GM23338 (cell line): Measurements from ENCODE around the gene RPTOR. TPM values are rescaled to one million over a fixed set of nuclear protein-coding genes. Genes with fewer than 3 reads are reported as not detected.

Source experiments
- ATAC-seq: fragments of 200-7000 bp; cut with Tn5 transposase; 3 replicates; pipeline ENCODE4 v1.9.1; 2020
- DNase-seq: peaks from one replicate; pipeline ENCODE4 v3.0.0-alpha.2; 2015; ENCODE audit warnings: low spot score
- H2AFZ ChIP-seq: fragments of 200-600 bp; sonication (generic); 2 replicates; pipeline ENCODE4 v1.8.0; 2016; ENCODE audit warnings: antibody characterized with exemption, mild to moderate bottlenecking, moderate library complexity
- H3F3A ChIP-seq: fragments of 200-600 bp; sonication (generic); replicated peaks from 2 replicates; pipeline ENCODE4 v1.8.0; 2017; ENCODE audit warnings: antibody characterized with exemption, mixed run types, low read depth
- H3K27ac ChIP-seq: fragments of 200-600 bp; sonication (generic); 2 replicates; pipeline ENCODE4 v1.6.1; 2016; ENCODE audit warnings: low read depth
- H3K27me3 ChIP-seq: fragments of 200-600 bp; sonication (generic); 2 replicates; pipeline ENCODE4 v1.8.0; 2016; ENCODE audit warnings: mild to moderate bottlenecking, mixed run types, moderate library complexity; ENCODE audit not compliant: insufficient read depth
- H3K36me3 ChIP-seq: fragments of 200-600 bp; sonication (generic); 2 replicates; pipeline ENCODE4 v1.8.0; 2016; ENCODE audit warnings: mild to moderate bottlenecking; ENCODE audit not compliant: insufficient read depth
- H3K4me1 ChIP-seq: fragments of 200-600 bp; sonication (generic); 2 replicates; pipeline ENCODE4 v1.8.0; 2016; ENCODE audit warnings: mild to moderate bottlenecking, moderate library complexity; ENCODE audit not compliant: insufficient read depth
- H3K4me2 ChIP-seq: fragments of 200-600 bp; sonication (generic); 2 replicates; pipeline ENCODE4 v1.7.1; 2017; ENCODE audit warnings: mixed run types
- H3K4me3 ChIP-seq: fragments of 200-600 bp; sonication (generic); 2 replicates; pipeline ENCODE4 v1.6.1; 2016; ENCODE audit warnings: mixed run types
- H3K79me2 ChIP-seq: fragments of 200-600 bp; sonication (generic); replicated peaks from 2 replicates; pipeline ENCODE4 v1.8.0; 2017; ENCODE audit warnings: mild to moderate bottlenecking; ENCODE audit not compliant: insufficient read depth
- H3K9me2 ChIP-seq: fragments of 200-600 bp; sonication (generic); 2 replicates; pipeline ENCODE4 v1.8.0; 2017; ENCODE audit not compliant: insufficient read depth
- H4K20me1 ChIP-seq: fragments of 200-600 bp; sonication (generic); replicated peaks from 2 replicates; pipeline ENCODE4 v1.8.0; 2017; ENCODE audit warnings: mild to moderate bottlenecking; ENCODE audit not compliant: insufficient read depth
- H3K27ac Mint-ChIP-seq: 2 replicates; pipeline ENCODE4 v1.8.0; 2020; ENCODE audit warnings: inconsistent platforms, mild to moderate bottlenecking, moderate library complexity, mixed read lengths
- H3K27me3 Mint-ChIP-seq: 3 replicates; pipeline ENCODE4 v1.8.0; 2022; ENCODE audit warnings: low read depth, mild to moderate bottlenecking, moderate library complexity, mixed read lengths, inconsistent platforms; ENCODE audit not compliant: insufficient read depth, poor library complexity
- H3K36me3 Mint-ChIP-seq: 3 replicates; pipeline ENCODE4 v1.8.0; 2021; ENCODE audit warnings: low read depth, mild to moderate bottlenecking, inconsistent platforms, moderate library complexity, mixed read lengths
- H3K4me1 Mint-ChIP-seq: 3 replicates; pipeline ENCODE4 v1.8.0; 2020; ENCODE audit warnings: mild to moderate bottlenecking, inconsistent platforms, mixed read lengths
- H3K4me3 Mint-ChIP-seq: 3 replicates; pipeline ENCODE4 v1.8.0; 2021; ENCODE audit warnings: moderate library complexity, mild to moderate bottlenecking, inconsistent platforms, mixed read lengths
- H3K9me3 Mint-ChIP-seq: 3 replicates; pipeline ENCODE4 v1.8.0; 2020; ENCODE audit warnings: moderate library complexity, mild to moderate bottlenecking, inconsistent platforms, mixed read lengths
- CREB1 ChIP-seq: fragments of 250-450 bp; sonication (Bioruptor Pico); IDR thresholded peaks from 2 replicates; pipeline ENCODE4 v1.5.0; 2020; ENCODE audit warnings: low read depth, mild to moderate bottlenecking, moderate library complexity
- ETS1 ChIP-seq: IDR thresholded peaks from 2 replicates; pipeline ENCODE4 v1.6.1; 2016; ENCODE audit warnings: antibody characterized with exemption
- EZH2 ChIP-seq: fragments of 200-600 bp; sonication (generic); IDR thresholded peaks from one replicate; pipeline ENCODE4 v1.8.0; 2017; ENCODE audit warnings: antibody characterized with exemption, mild to moderate bottlenecking, low read depth; ENCODE audit not compliant: unreplicated experiment
- EZH2phosphoT487 ChIP-seq: fragments of 200-600 bp; sonication (generic); IDR thresholded peaks from one replicate; pipeline ENCODE4 v1.8.1; 2018; ENCODE audit warnings: antibody characterized with exemption; ENCODE audit not compliant: unreplicated experiment
- JUNB ChIP-seq: IDR thresholded peaks from one replicate; pipeline ENCODE4 v1.6.1; 2016; ENCODE audit warnings: antibody characterized with exemption; ENCODE audit not compliant: unreplicated experiment
- NANOG ChIP-seq: IDR thresholded peaks from 2 replicates; pipeline ENCODE4 v1.6.1; 2016; ENCODE audit warnings: antibody characterized with exemption, borderline replicate concordance
- POLR2AphosphoS5 ChIP-seq: IDR thresholded peaks from 2 replicates; pipeline ENCODE4 v1.6.1; 2016; ENCODE audit warnings: antibody characterized with exemption, low read depth
- STAT1 ChIP-seq: IDR thresholded peaks from one replicate; pipeline ENCODE4 v1.6.1; 2016; ENCODE audit warnings: antibody characterized with exemption; ENCODE audit not compliant: unreplicated experiment
- ZNF114 ChIP-seq: fragments of 250-450 bp; sonication (Bioruptor Pico); IDR thresholded peaks from 2 replicates; pipeline ENCODE4 v1.5.0; 2020; ENCODE audit warnings: mild to moderate bottlenecking, moderate library complexity
- ZNF331 ChIP-seq: fragments of 250-450 bp; sonication (Bioruptor Pico); IDR thresholded peaks from 2 replicates; pipeline ENCODE4 v1.5.0; 2020; ENCODE audit warnings: low read depth, mild to moderate bottlenecking, moderate library complexity
- polyA plus RNA-seq: library from polyadenylated mRNA; unstranded; fragments of >200 nt; fragmentation: Nextera tagmentation; extraction: Ambion mirVana; gene quantifications from 2 replicates; pipeline ENCODE4 v1.2.1, GENCODE V29; 2016
- total RNA-seq: library from RNA; depleted of rRNA; stranded (reverse); fragments of >200 nt; shearing (Covaris generic); gene quantifications from 2 replicates; pipeline ENCODE4 v1.2.3, GENCODE V29; 2014
- TF ChIP-seq, protein P1 (sequence below): fragments of 250-450 bp; sonication (Bioruptor Pico); IDR thresholded peaks from 2 replicates; pipeline ENCODE4 v1.5.0; 2020; ENCODE audit warnings: mild to moderate bottlenecking, moderate library complexity
- TF ChIP-seq, protein P2 (sequence below): IDR thresholded peaks from one replicate; pipeline ENCODE4 v1.6.1; 2018; ENCODE audit warnings: antibody characterized with exemption; ENCODE audit not compliant: unreplicated experiment
- TF ChIP-seq, protein P3 (sequence below), 2 experiments: fragments of 200-600 bp in 1 of 2; sonication (generic) in 1 of 2; conservative IDR thresholded peaks; 2 replicates each; pipeline versions ENCODE4 v1.5.1 to v1.6.1; 2016 to 2017; ENCODE audit warnings: antibody characterized with exemption in 2 of 2, low read depth in 2 of 2, mild to moderate bottlenecking in 2 of 2, moderate library complexity in 1 of 2

The RPTOR gene
- total and polyA plus RNA-seq, 2 experiments from 2014 or later: 9.5 to 38.0 TPM

DNA sequence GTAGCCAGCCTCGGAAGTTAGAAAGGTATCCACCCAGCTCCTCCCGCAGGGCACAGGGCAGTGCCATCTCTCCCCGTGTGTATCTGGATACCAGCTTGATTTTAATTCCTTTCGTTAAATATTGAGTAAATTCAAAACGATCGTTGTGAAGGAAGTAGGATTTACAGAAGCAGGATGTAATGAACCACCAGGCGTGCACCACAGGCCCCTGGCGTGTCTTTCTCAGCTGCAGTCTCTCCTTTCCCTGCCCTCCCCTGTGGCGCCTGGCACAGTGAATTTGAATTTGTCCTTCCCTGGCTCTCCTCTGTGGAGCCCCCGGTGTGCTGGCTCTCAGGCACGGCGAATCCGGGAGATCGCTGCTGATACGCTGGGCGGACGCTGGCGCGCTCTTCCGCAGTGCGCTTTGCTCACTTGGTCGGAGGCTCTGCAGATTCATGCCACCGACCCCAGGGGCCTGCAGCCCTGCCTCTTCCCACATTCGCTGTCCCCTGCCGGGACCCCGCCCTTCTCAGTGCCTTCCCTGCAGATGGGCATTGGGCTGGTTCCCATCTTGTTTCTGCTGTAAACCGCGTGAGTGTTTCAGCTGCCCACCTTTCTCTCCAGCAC, 164.6 kb downstream of the RPTOR start:
- Histone ChIP-seq H3K27ac (no peak overlapping the region), H3K4me1 (peaks cover 25% of the 10 kb centered on the region), H2AFZ (no peak overlapping the region), H3K36me3 (no peaks in the 10 kb centered on the region), H3K9me2 (no peaks in the 10 kb centered on the region), H3K27me3 (no peaks in the 10 kb centered on the region), H3K4me2 (no peak overlapping the region), H3K4me3 (no peak overlapping the region), H3K79me2 (peaks cover 56% of the 10 kb centered on the region), H4K20me1 (0 out of 2 replicates have a peak, but pooled peaks cover 4% of the 10 kb centered on the region), H3F3A (no peaks in the 10 kb centered on the region; the same call in 1 of the 2 replicates)
- no peak for DNase-seq
- no peak; the same call in 2 of the 3 replicates for ATAC-seq
- Mint-ChIP-seq H3K36me3 (peaks cover 5% of the 10 kb centered on the region; the same call in 1 of the 3 replicates), H3K4me3 (no peak overlapping the region; the same call in 2 of the 3 replicates), H3K27me3 (no peaks in the 10 kb centered on the region), H3K4me1 (peaks cover 32% of the 10 kb centered on the region), H3K9me3 (no peaks in the 10 kb centered on the region), H3K27ac (no peak overlapping the region)
- TF ChIP-seq, protein P1, sequence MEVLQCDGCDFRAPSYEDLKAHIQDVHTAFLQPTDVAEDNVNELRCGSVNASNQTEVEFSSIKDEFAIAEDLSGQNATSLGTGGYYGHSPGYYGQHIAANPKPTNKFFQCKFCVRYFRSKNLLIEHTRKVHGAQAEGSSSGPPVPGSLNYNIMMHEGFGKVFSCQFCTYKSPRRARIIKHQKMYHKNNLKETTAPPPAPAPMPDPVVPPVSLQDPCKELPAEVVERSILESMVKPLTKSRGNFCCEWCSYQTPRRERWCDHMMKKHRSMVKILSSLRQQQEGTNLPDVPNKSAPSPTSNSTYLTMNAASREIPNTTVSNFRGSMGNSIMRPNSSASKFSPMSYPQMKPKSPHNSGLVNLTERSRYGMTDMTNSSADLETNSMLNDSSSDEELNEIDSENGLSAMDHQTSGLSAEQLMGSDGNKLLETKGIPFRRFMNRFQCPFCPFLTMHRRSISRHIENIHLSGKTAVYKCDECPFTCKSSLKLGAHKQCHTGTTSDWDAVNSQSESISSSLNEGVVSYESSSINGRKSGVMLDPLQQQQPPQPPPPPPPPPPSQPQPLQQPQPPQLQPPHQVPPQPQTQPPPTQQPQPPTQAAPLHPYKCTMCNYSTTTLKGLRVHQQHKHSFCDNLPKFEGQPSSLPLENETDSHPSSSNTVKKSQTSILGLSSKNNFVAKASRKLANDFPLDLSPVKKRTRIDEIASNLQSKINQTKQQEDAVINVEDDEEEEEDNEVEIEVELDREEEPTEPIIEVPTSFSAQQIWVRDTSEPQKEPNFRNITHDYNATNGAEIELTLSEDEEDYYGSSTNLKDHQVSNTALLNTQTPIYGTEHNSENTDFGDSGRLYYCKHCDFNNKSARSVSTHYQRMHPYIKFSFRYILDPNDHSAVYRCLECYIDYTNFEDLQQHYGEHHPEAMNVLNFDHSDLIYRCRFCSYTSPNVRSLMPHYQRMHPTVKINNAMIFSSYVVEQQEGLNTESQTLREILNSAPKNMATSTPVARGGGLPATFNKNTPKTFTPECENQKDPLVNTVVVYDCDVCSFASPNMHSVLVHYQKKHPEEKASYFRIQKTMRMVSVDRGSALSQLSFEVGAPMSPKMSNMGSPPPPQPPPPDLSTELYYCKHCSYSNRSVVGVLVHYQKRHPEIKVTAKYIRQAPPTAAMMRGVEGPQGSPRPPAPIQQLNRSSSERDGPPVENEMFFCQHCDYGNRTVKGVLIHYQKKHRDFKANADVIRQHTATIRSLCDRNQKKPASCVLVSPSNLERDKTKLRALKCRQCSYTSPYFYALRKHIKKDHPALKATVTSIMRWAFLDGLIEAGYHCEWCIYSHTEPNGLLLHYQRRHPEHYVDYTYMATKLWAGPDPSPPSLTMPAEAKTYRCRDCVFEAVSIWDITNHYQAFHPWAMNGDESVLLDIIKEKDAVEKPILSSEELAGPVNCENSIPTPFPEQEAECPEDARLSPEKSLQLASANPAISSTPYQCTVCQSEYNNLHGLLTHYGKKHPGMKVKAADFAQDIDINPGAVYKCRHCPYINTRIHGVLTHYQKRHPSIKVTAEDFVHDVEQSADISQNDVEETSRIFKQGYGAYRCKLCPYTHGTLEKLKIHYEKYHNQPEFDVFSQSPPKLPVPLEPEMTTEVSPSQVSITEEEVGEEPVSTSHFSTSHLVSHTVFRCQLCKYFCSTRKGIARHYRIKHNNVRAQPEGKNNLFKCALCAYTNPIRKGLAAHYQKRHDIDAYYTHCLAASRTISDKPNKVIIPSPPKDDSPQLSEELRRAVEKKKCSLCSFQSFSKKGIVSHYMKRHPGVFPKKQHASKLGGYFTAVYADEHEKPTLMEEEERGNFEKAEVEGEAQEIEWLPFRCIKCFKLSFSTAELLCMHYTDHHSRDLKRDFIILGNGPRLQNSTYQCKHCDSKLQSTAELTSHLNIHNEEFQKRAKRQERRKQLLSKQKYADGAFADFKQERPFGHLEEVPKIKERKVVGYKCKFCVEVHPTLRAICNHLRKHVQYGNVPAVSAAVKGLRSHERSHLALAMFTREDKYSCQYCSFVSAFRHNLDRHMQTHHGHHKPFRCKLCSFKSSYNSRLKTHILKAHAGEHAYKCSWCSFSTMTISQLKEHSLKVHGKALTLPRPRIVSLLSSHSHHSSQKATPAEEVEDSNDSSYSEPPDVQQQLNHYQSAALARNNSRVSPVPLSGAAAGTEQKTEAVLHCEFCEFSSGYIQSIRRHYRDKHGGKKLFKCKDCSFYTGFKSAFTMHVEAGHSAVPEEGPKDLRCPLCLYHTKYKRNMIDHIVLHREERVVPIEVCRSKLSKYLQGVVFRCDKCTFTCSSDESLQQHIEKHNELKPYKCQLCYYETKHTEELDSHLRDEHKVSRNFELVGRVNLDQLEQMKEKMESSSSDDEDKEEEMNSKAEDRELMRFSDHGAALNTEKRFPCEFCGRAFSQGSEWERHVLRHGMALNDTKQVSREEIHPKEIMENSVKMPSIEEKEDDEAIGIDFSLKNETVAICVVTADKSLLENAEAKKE: no peak
- TF ChIP-seq STAT1 (no peak), CREB1 (CRISPR knock-in tag) (no peak), EZH2 (no peak), EZH2phosphoT487 (no peak), ZNF331 (no peak), POLR2AphosphoS5 (no peak), ZNF114 (CRISPR knock-in tag) (no peak), JUNB (no peak), NANOG (no peak), ETS1 (no peak)
- TF ChIP-seq, protein P2, sequence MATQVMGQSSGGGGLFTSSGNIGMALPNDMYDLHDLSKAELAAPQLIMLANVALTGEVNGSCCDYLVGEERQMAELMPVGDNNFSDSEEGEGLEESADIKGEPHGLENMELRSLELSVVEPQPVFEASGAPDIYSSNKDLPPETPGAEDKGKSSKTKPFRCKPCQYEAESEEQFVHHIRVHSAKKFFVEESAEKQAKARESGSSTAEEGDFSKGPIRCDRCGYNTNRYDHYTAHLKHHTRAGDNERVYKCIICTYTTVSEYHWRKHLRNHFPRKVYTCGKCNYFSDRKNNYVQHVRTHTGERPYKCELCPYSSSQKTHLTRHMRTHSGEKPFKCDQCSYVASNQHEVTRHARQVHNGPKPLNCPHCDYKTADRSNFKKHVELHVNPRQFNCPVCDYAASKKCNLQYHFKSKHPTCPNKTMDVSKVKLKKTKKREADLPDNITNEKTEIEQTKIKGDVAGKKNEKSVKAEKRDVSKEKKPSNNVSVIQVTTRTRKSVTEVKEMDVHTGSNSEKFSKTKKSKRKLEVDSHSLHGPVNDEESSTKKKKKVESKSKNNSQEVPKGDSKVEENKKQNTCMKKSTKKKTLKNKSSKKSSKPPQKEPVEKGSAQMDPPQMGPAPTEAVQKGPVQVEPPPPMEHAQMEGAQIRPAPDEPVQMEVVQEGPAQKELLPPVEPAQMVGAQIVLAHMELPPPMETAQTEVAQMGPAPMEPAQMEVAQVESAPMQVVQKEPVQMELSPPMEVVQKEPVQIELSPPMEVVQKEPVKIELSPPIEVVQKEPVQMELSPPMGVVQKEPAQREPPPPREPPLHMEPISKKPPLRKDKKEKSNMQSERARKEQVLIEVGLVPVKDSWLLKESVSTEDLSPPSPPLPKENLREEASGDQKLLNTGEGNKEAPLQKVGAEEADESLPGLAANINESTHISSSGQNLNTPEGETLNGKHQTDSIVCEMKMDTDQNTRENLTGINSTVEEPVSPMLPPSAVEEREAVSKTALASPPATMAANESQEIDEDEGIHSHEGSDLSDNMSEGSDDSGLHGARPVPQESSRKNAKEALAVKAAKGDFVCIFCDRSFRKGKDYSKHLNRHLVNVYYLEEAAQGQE: no peak
- TF ChIP-seq, protein P3, sequence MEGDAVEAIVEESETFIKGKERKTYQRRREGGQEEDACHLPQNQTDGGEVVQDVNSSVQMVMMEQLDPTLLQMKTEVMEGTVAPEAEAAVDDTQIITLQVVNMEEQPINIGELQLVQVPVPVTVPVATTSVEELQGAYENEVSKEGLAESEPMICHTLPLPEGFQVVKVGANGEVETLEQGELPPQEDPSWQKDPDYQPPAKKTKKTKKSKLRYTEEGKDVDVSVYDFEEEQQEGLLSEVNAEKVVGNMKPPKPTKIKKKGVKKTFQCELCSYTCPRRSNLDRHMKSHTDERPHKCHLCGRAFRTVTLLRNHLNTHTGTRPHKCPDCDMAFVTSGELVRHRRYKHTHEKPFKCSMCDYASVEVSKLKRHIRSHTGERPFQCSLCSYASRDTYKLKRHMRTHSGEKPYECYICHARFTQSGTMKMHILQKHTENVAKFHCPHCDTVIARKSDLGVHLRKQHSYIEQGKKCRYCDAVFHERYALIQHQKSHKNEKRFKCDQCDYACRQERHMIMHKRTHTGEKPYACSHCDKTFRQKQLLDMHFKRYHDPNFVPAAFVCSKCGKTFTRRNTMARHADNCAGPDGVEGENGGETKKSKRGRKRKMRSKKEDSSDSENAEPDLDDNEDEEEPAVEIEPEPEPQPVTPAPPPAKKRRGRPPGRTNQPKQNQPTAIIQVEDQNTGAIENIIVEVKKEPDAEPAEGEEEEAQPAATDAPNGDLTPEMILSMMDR (conservative IDR thresholded peaks at IDR 0.05; ENCODE audit: low read depth in 2 of 2): no peak
